Fibroblast of pulmonary artery (primary cell): ENCODE data around the gene FANCE.

ENCODE experiments used
- DNase-seq: peaks from one replicate; pipeline ENCODE4 v3.0.0-alpha.2; 2010; ENCODE audit warnings: low read depth
- H3K4me3 ChIP-seq: replicated peaks from 2 replicates; pipeline ENCODE4 v1.5.1; 2011; ENCODE audit warnings: low read depth, mild to moderate bottlenecking, control low read depth, low read length, moderate library complexity
- TF ChIP-seq, protein P1 (sequence below): IDR thresholded peaks from 2 replicates; pipeline ENCODE4 v1.5.1; 2011; ENCODE audit warnings: mild to moderate bottlenecking, control low read depth, low read length, inconsistent platforms; ENCODE audit errors: missing control alignments

FANCE gene

DNA sequence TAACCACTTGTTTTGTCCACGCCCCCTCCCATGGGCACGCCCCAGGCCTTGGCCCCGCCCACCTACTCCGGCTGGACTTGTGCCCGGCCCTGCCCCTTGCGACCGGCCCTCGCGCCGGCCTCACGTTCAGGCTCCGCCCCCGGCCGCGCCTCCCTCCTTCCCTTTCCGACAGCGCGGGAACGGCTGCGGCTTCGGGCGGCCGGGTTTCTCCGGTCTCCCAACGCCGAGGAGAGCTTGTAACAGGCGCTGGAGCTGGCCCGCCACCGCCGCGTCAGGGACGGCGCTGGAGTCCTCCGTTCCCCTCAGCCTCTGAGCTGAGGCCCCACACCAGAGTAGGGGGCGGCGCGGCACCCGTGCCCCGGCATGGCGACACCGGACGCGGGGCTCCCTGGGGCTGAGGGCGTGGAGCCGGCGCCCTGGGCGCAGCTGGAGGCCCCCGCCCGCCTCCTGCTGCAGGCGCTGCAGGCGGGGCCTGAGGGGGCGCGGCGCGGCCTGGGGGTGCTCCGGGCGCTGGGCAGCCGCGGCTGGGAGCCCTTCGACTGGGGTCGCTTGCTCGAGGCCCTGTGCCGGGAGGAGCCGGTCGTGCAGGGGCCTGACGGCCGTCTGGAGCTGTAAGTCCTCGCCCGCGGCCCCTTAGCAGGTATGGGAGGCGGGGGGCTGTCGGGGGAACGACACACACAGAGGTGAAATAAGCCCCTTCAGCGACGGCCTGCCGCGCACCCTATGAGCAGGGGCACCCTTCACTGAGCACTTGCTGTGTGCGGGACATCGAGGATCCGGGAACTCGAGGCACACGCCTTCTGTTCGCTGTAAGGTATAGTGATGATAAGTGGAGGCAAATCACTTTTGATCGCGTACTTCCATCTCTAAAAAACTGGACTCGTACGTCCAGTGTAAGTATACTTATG lies at the start of gene FANCE:
TSS of gene FANCE (plus strand) at position 156 of the 908 bp plus-strand sequence. CDS start at position 364, 208 bp downstream.
- DNase-seq: peak; percentile 91
- TF ChIP-seq, protein P1, sequence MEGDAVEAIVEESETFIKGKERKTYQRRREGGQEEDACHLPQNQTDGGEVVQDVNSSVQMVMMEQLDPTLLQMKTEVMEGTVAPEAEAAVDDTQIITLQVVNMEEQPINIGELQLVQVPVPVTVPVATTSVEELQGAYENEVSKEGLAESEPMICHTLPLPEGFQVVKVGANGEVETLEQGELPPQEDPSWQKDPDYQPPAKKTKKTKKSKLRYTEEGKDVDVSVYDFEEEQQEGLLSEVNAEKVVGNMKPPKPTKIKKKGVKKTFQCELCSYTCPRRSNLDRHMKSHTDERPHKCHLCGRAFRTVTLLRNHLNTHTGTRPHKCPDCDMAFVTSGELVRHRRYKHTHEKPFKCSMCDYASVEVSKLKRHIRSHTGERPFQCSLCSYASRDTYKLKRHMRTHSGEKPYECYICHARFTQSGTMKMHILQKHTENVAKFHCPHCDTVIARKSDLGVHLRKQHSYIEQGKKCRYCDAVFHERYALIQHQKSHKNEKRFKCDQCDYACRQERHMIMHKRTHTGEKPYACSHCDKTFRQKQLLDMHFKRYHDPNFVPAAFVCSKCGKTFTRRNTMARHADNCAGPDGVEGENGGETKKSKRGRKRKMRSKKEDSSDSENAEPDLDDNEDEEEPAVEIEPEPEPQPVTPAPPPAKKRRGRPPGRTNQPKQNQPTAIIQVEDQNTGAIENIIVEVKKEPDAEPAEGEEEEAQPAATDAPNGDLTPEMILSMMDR: no peak
- H3K4me3 ChIP-seq: peak within 1 kb of the TSS; percentile 55

GRCh38 chr6:35402856-35403191 lies 49.3 kb upstream of the FANCE start:
- TF ChIP-seq, protein P1: no peak
- no peak for DNase-seq

GRCh38 chr6:35403544-35404442 lies 48.3 kb upstream of the FANCE start:
- DNase-seq: no peak
- H3K4me3 ChIP-seq: no peak overlapping the region
- TF ChIP-seq, protein P1: no peak

More at GRCh38 chr6:35402856-35403191, 49.3 kb upstream of the FANCE start:
- H3K4me3 ChIP-seq: no peak overlapping the region

GRCh38 chr6:35406711-35407485 lies 45.2 kb upstream of the FANCE start:
- DNase-seq: no peak
- no peak overlapping the region for H3K4me3 ChIP-seq
- TF ChIP-seq, protein P1: no peak

- no peak overlapping the region for H3K4me3 ChIP-seq
- no peak for DNase-seq
- TF ChIP-seq, protein P1: no peak
These were observed 42.9 kb upstream of the FANCE start for GRCh38 chr6:35409245-35409644.

DNA sequence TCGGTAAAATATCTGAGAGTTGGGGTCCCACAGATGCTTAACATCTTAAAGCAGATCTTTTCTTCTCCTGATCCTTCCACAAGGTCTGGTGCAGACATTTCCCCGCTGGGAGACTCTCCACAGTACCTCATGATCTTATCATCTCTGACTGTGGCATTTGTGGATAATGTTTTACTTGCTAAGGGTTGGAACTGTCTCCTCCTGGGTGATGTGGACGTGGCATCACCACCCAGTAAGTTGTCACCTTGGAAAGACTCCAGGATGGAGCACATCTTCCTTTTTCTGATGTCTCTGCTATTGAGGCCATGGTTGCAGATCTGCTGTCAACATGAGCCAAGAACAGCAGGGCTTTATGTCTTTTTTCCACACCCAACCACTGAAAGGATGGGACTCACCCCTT lies 42.0 kb upstream of the FANCE start:
- no peak overlapping the region for H3K4me3 ChIP-seq
- TF ChIP-seq, protein P1: no peak
- DNase-seq: no peak
